ENCODE results near the gene SELENOV. TPM values are rescaled to one million over a fixed set of nuclear protein-coding genes. Genes with fewer than 3 reads are reported as not detected.

Gene SELENOV
- total and polyA plus RNA-seq, 2 experiments from 2014 or later = 1.3 to 4.3 TPM

DNA sequence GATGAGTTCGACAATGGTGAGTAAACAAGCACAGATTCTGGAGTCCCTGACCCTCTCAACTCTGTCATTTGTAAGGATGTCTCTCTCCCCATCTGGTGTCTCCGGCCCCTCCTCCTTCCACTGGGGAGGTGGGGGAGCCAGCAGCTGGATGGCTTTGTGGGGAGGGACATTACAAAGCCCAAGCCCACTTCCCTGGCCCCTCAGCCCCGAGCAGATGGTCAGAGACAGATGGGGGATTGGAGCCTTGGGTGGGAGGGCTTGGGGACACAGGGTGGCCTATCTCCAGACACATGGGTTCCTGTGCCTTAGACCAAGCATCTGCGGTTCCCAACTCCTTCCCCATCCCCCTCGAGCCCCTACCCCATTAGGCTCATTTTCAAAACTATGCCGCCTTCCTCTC is 31.8 kb upstream of the SELENOV start:
- Histone ChIP-seq H3K27me3 (no peaks in the 10 kb centered on the region), H3K4me3 (no peak overlapping the region), H3K36me3 (peaks cover 22% of the 10 kb centered on the region), H3K9me3 (ENCODE audit: low read depth) (no peaks in the 10 kb centered on the region), H3K27ac (no peak overlapping the region), H3K4me1 (ENCODE audit: low read depth) (peaks cover 12% of the 10 kb centered on the region)
- no peak for DNase-seq (ENCODE audit: low read depth in 1 of 2, low spot score in 1 of 2)
- TF ChIP-seq, protein P1, sequence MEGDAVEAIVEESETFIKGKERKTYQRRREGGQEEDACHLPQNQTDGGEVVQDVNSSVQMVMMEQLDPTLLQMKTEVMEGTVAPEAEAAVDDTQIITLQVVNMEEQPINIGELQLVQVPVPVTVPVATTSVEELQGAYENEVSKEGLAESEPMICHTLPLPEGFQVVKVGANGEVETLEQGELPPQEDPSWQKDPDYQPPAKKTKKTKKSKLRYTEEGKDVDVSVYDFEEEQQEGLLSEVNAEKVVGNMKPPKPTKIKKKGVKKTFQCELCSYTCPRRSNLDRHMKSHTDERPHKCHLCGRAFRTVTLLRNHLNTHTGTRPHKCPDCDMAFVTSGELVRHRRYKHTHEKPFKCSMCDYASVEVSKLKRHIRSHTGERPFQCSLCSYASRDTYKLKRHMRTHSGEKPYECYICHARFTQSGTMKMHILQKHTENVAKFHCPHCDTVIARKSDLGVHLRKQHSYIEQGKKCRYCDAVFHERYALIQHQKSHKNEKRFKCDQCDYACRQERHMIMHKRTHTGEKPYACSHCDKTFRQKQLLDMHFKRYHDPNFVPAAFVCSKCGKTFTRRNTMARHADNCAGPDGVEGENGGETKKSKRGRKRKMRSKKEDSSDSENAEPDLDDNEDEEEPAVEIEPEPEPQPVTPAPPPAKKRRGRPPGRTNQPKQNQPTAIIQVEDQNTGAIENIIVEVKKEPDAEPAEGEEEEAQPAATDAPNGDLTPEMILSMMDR (IDR thresholded peaks at IDR 0.05; ENCODE audit: low read depth, low read length) = no peak

DNA sequence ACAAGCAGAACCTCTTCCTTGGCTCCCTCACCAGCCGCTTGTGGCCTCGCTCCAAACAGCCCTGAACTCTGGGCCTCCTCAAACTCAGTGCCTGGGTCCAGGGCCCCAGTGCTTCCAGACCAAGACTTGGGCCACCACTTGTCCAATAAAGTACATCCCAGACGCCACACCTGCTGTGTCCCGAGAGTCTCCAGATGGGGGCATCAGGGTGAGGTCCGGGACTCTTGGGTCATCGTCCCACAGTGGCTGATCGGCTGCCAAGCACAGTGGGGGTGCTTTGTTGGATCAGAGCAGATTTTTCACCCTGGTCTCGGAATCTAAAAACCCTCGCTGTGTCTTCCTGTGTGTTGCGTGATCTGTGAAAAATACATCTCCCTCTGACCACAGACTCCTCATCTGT is 25.2 kb upstream of the SELENOV start:
- H3K27me3 ChIP-seq = no peaks in the 10 kb centered on the region
- no peaks in the 10 kb centered on the region for H3K4me1 ChIP-seq (ENCODE audit: low read depth)
- H3K9me3 ChIP-seq (ENCODE audit: low read depth) = no peaks in the 10 kb centered on the region
- TF ChIP-seq, protein P1 (IDR thresholded peaks at IDR 0.05; ENCODE audit: low read depth, low read length) = no peak
- no peak for DNase-seq (ENCODE audit: low read depth in 1 of 2, low spot score in 1 of 2)
- H3K27ac ChIP-seq = no peak overlapping the region
- no peak overlapping the region for H3K4me3 ChIP-seq
- peaks cover 32% of the 10 kb centered on the region for H3K36me3 ChIP-seq

GRCh38 chr19:39492225-39492624 is 22.7 kb upstream of the SELENOV start:
- Histone ChIP-seq H3K27me3 (no peaks in the 10 kb centered on the region), H3K4me1 (ENCODE audit: low read depth) (no peaks in the 10 kb centered on the region)
- TF ChIP-seq, protein P1 (IDR thresholded peaks at IDR 0.05; ENCODE audit: low read depth, low read length) = no peak

GRCh38 chr19:39492788-39493187 is 22.2 kb upstream of the SELENOV start:
- Histone ChIP-seq H3K27ac (no peak overlapping the region), H3K4me3 (no peak overlapping the region), H3K9me3 (ENCODE audit: low read depth) (no peaks in the 10 kb centered on the region), H3K36me3 (peaks cover 20% of the 10 kb centered on the region), H3K4me1 (ENCODE audit: low read depth) (no peaks in the 10 kb centered on the region), H3K27me3 (no peaks in the 10 kb centered on the region)
- TF ChIP-seq, protein P1 (IDR thresholded peaks at IDR 0.05; ENCODE audit: low read depth, low read length) = no peak
- no peak for DNase-seq (ENCODE audit: low read depth in 1 of 2, low spot score in 1 of 2)

More at GRCh38 chr19:39492225-39492624, 22.7 kb upstream of the SELENOV start:
- Histone ChIP-seq H3K4me3 (no peak overlapping the region), H3K27ac (no peak overlapping the region), H3K9me3 (ENCODE audit: low read depth) (no peaks in the 10 kb centered on the region), H3K36me3 (peaks cover 24% of the 10 kb centered on the region)
- DNase-seq (ENCODE audit: low read depth in 1 of 2, low spot score in 1 of 2) = no peak

DNA sequence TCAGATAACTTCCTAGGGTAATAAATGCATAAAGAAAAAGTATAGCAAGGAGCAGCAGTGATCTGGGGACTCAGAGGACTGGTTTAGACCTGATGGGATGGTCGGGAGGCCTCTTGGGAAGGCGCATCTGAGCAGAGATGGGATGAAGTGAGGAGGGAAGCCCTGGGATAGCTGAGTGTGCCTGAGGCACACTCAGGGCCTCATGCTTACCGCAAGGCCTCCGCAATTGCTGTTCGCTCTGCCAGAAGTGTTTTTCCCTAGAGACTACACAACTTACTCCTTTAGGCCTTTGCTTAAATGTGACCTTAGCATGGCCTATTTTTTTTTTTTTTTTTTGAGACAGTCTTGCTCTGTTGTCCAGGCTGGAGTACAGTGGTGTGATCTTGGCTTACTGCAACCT is 20.3 kb upstream of the SELENOV start:
- Histone ChIP-seq H3K9me3 (ENCODE audit: low read depth) (no peaks in the 10 kb centered on the region), H3K27me3 (peaks cover 15% of the 10 kb centered on the region), H3K4me3 (no peak overlapping the region), H3K36me3 (peaks cover 5% of the 10 kb centered on the region), H3K4me1 (ENCODE audit: low read depth) (no peaks in the 10 kb centered on the region), H3K27ac (no peak overlapping the region)
- DNase-seq (ENCODE audit: low read depth in 1 of 2, low spot score in 1 of 2) = no peak
- TF ChIP-seq, protein P1 (IDR thresholded peaks at IDR 0.05; ENCODE audit: low read depth, low read length) = no peak

- Histone ChIP-seq H3K36me3 (no peaks in the 10 kb centered on the region), H3K9me3 (ENCODE audit: low read depth) (no peaks in the 10 kb centered on the region), H3K4me1 (ENCODE audit: low read depth) (no peaks in the 10 kb centered on the region), H3K27me3 (peaks cover 15% of the 10 kb centered on the region), H3K4me3 (no peak overlapping the region), H3K27ac (no peak overlapping the region)
- TF ChIP-seq, protein P1 (IDR thresholded peaks at IDR 0.05; ENCODE audit: low read depth, low read length) = no peak
- no peak for DNase-seq (ENCODE audit: low read depth in 1 of 2, low spot score in 1 of 2)
Observed at GRCh38 chr19:39496063-39496462, 18.9 kb upstream of the SELENOV start.
